Measurements from ENCODE around the gene PHACTR3. TPM values are rescaled to one million over a fixed set of nuclear protein-coding genes. Genes with fewer than 3 reads are reported as not detected.

PHACTR3 gene
- total RNA-seq, 1 experiment from 2014 or later: not detected

- no peaks in the 10 kb centered on the region for H4K20me1 ChIP-seq (ENCODE audit: insufficient read depth)
- POLR2A ChIA-PET: no interaction called here
- H3K4me3 ChIP-seq (replicated peaks in 1 of 2; ENCODE audit: low read depth in 1 of 2, low read length in 2 of 2): no peak overlapping the region
- RAD21 ChIA-PET (ENCODE audit: low non-redundant PET in 1 of 2, low total read pairs in 2 of 2, uncharacterized antibody in 2 of 2, unreplicated experiment in 2 of 2): no interaction called here
- no peak overlapping the region for H3K27ac ChIP-seq (ENCODE audit: low read depth, low read length)
- H3K4me1 ChIP-seq (ENCODE audit: control insufficient read depth in 1 of 2, insufficient read depth in 2 of 2, low read length in 2 of 2): no peaks in the 10 kb centered on the region
- H3K79me2 ChIP-seq (ENCODE audit: insufficient read depth, low read length): no peaks in the 10 kb centered on the region
- peaks cover 29% of the 10 kb centered on the region for H3K27me3 ChIP-seq (ENCODE audit: insufficient read depth, low read length)
- DNase-seq (ENCODE audit: low read depth, low spot score) (no peak), ATAC-seq (no peak)
- no peak overlapping the region for H2AFZ ChIP-seq (ENCODE audit: low read depth, low read length, poor library complexity, severe bottlenecking)
- H3K9ac ChIP-seq (ENCODE audit: low read length): no peak overlapping the region
- BruUV-seq (replicated peaks): no TSS peak
- TF ChIP-seq ZFX (IDR thresholded peaks at IDR 0.05) (no peak), FOSL1 (IDR thresholded peaks at IDR 0.05; ENCODE audit: low read depth) (no peak), ELF1 (IDR thresholded peaks at IDR 0.05; ENCODE audit: borderline replicate concordance, low read depth) (no peak), CEBPB (IDR thresholded peaks at IDR 0.05; ENCODE audit: low read depth) (no peak), ZNF274 (IDR thresholded peaks at IDR 0.05; ENCODE audit: low read depth, low read length) (no peak), SIN3A (IDR thresholded peaks at IDR 0.05; ENCODE audit: low read depth) (no peak), SP1 (IDR thresholded peaks at IDR 0.05; ENCODE audit: low read depth) (no peak), EZH2phosphoT487 (IDR thresholded peaks at IDR 0.05; ENCODE audit: borderline replicate concordance) (no peak), EGR1 (IDR thresholded peaks at IDR 0.05; ENCODE audit: low read depth) (no peak), CBX3 (IDR thresholded peaks at IDR 0.05; ENCODE audit: low read depth) (no peak), JUND (IDR thresholded peaks at IDR 0.05) (no peak), RAD21 (IDR thresholded peaks at IDR 0.05; ENCODE audit: low read depth) (no peak), POLR2AphosphoS5 (IDR thresholded peaks at IDR 0.05; ENCODE audit: low read depth, low read length) (no peak), TCF7L2 (IDR thresholded peaks at IDR 0.05; ENCODE audit: borderline replicate concordance, extremely low read depth, insufficient read depth, insufficient read length) (no peak), POLR2A (IDR thresholded peaks at IDR 0.05; ENCODE audit: borderline replicate concordance, extremely low read depth, insufficient read depth, insufficient read length) (no peak), ZBTB33 (IDR thresholded peaks at IDR 0.05; ENCODE audit: extremely low read depth, insufficient replicate concordance, low read length) (no peak), SRF (IDR thresholded peaks at IDR 0.05; ENCODE audit: low read depth) (no peak), YY1 (IDR thresholded peaks at IDR 0.05; ENCODE audit: extremely low read depth, insufficient replicate concordance, low read depth, low read length) (no peak)
- TF ChIP-seq, protein P1, sequence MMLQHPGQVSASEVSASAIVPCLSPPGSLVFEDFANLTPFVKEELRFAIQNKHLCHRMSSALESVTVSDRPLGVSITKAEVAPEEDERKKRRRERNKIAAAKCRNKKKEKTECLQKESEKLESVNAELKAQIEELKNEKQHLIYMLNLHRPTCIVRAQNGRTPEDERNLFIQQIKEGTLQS (IDR thresholded peaks at IDR 0.05): no peak
- TF ChIP-seq, protein P2, sequence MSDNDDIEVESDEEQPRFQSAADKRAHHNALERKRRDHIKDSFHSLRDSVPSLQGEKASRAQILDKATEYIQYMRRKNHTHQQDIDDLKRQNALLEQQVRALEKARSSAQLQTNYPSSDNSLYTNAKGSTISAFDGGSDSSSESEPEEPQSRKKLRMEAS (IDR thresholded peaks at IDR 0.05): no peak
- CTCF ChIA-PET: interaction anchor here (1.3 kb wide), 1 partner anchor 25 kb away, joined by 4 read pairs; no protein-coding TSS in a partner anchor
- H3K4me2 ChIP-seq (ENCODE audit: low read length): no peak overlapping the region
- H3K9me2 ChIP-seq (ENCODE audit: insufficient read depth): no peaks in the 10 kb centered on the region
- H3K9me3 ChIP-seq (ENCODE audit: control insufficient read depth in 1 of 2, insufficient read depth in 1 of 2, low read depth in 1 of 2, low read length in 2 of 2): no peaks in the 10 kb centered on the region
- no peaks in the 10 kb centered on the region for H3K36me3 ChIP-seq (ENCODE audit: control insufficient read depth in 1 of 2, insufficient read depth in 2 of 2, low read length in 2 of 2)
- intact Hi-C loops (cut with micrococcal nuclease): no loop called here
These were observed 18.8 kb downstream of the PHACTR3 start for GRCh38 chr20:59623133-59623532.

All from HCT116 (cell line).